Prostate gland (tissue), 1 donor: ENCODE data around the gene NAIF1.

Experiments
- POLR2A ChIP-seq: fragments of 450-650 bp; IDR thresholded peaks from one replicate; pipeline ENCODE4 v1.6.1; 2016; ENCODE audit warnings: antibody characterized with exemption, mild to moderate bottlenecking
- POLR2AphosphoS5 ChIP-seq: sonication (generic); formaldehyde crosslinking; IDR thresholded peaks from one replicate; pipeline ENCODE4 v1.6.1; 2017; ENCODE audit warnings: antibody characterized with exemption

DNA sequence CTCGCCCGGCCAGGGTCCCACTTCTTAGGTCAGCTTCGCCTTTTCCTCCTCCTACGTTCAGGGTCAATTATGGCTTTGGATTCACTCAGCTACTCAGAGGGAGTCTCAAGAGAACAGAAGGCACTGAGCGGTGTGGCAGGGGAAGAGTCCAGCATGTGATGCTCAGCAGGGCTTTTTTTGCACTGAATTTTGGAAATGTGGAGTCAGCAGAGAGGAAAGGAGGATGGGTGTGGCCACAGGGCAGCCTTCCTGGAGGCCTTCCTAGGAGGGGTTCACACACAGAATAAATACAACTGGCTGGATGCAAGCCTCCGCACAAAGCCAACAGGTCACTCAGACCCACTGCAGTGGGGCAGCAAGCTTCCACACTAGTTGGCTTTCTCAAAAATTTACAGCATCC is 4.8 kb downstream of the NAIF1 start:
- TF ChIP-seq POLR2A (no peak), POLR2AphosphoS5 (no peak)
